ENCODE results near the gene GTF2F2. TPM values are rescaled to one million over a fixed set of nuclear protein-coding genes. Genes with fewer than 3 reads are reported as not detected.

The GTF2F2 gene
- total and polyA plus RNA-seq, 2 donors (not counting 1 experiment from before 2014, with no cell fraction given): 5.9 to 19.6 TPM

DNA sequence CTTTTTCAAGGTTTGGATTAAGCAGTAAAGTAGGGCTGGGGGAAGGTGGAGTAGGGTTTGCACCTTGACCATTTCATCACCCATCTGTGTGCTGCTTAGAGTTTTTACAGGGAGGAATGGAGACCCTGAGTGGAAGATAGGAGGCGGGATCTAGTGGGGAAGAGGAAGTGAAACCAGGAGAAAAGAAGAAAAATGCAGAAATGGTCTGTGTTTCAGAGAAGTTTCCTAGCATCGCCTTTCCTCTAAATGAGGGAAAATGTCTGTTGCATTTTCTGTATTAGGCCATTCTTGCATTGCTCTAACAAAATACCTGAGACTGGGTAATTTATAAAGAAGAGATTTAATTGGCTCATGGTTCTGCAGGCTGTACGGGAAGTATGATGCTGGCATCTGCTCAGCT, 156.6 kb downstream of the GTF2F2 start:
- intact Hi-C loops (cut with micrococcal nuclease): no loop called here
- Histone ChIP-seq H3K27me3 (replicated peaks in 1 of 4; ENCODE audit: control extremely low read depth in 1 of 4, control insufficient read depth in 3 of 4, insufficient read depth in 4 of 4, low read length in 3 of 4) (no peaks in the 10 kb centered on the region), H3K9ac (ENCODE audit: low read length) (no peak overlapping the region), H3K4me2 (replicated peaks; ENCODE audit: low read depth, low read length, poor library complexity, severe bottlenecking) (no peak overlapping the region), H3K79me2 (ENCODE audit: control insufficient read depth, insufficient read depth, low read length) (no peaks in the 10 kb centered on the region), H3K36me3 (replicated peaks in 1 of 2; ENCODE audit: control extremely low read depth in 1 of 2, control insufficient read depth in 1 of 2, extremely low read depth in 1 of 2, insufficient read depth in 2 of 2, low read length in 1 of 2) (peaks cover 0 to 5% of the 10 kb centered on the region in 2 experiments), H3K4me1 (ENCODE audit: control insufficient read depth in 2 of 2, insufficient read depth in 2 of 2, low read length in 2 of 2) (peaks cover 3 to 7% of the 10 kb centered on the region in 2 donors), H3K4me3 (ENCODE audit: control extremely low read depth in 1 of 5, extremely low read depth in 1 of 5, insufficient read depth in 1 of 5, low read depth in 2 of 5, low read length in 4 of 5) (no peak overlapping the region), H3K27ac (ENCODE audit: low read length in 2 of 2) (peak overlapping the region in 1 of 2 donors; percentile 19), H3K9me3 (ENCODE audit: control extremely low read depth in 1 of 3, control insufficient read depth in 2 of 3, insufficient read depth in 1 of 3, low read length in 2 of 3) (no peaks in the 10 kb centered on the region), H2AFZ (ENCODE audit: insufficient read depth, low read depth, low read length, poor library complexity, severe bottlenecking) (no peak overlapping the region), H4K20me1 (ENCODE audit: control insufficient read depth, insufficient read depth, low read length, poor library complexity, severe bottlenecking) (no peaks in the 10 kb centered on the region)
- Mint-ChIP-seq H3K4me1 (peaks cover 14% of the 10 kb centered on the region), H3K9me3 (ENCODE audit: insufficient read depth) (no peaks in the 10 kb centered on the region), H3K4me3 (no peak overlapping the region), H3K27me3 (no peaks in the 10 kb centered on the region), H3K27ac (peak overlapping the region; percentile 78)
- POLR2A ChIA-PET: no interaction called here
- CTCF ChIA-PET: no interaction called here
- 90% methylated on average over 3 of the region's 3 CpGs for WGBS (ENCODE audit: insufficient coverage)
- DNase-seq (peak; percentile 19), ATAC-seq (ENCODE audit: low read depth) (no peak)
- TF ChIP-seq, protein P1, sequence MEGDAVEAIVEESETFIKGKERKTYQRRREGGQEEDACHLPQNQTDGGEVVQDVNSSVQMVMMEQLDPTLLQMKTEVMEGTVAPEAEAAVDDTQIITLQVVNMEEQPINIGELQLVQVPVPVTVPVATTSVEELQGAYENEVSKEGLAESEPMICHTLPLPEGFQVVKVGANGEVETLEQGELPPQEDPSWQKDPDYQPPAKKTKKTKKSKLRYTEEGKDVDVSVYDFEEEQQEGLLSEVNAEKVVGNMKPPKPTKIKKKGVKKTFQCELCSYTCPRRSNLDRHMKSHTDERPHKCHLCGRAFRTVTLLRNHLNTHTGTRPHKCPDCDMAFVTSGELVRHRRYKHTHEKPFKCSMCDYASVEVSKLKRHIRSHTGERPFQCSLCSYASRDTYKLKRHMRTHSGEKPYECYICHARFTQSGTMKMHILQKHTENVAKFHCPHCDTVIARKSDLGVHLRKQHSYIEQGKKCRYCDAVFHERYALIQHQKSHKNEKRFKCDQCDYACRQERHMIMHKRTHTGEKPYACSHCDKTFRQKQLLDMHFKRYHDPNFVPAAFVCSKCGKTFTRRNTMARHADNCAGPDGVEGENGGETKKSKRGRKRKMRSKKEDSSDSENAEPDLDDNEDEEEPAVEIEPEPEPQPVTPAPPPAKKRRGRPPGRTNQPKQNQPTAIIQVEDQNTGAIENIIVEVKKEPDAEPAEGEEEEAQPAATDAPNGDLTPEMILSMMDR (IDR thresholded peaks at IDR 0.05): no peak
- no peak for TF ChIP-seq EZH2 (IDR thresholded peaks at IDR 0.05; ENCODE audit: borderline replicate concordance, insufficient read depth, low read depth, low read length, poor library complexity, severe bottlenecking)

DNA sequence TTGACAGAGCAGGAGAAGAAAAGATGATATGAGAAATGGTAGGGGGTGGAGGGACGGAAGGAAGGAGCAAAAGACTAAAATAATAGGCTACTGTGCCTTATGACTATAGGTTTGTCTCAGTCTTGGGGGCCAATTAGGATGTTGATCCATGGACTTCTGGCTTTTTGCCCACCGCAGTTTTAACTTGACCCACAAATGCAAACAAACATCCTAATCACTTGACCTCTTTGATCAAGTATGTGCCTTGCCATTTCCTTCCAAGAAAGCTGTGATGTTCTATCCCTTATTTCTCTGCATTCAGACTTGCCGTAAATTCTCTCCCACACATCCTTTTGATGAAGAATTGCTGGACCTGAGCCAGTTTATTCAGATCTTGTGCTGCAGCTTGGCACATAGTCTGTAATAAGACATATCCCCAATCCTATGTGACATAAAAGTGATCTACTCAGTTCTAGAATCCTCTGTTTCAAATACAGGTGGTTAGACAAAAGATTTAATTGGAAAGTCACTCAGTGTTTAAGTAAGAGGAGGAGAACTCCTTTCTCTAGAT, 157.9 kb downstream of the GTF2F2 start:
- Histone ChIP-seq H2AFZ (ENCODE audit: insufficient read depth, low read depth, low read length, poor library complexity, severe bottlenecking) (no peak overlapping the region), H3K27me3 (replicated peaks in 1 of 4; ENCODE audit: control extremely low read depth in 1 of 4, control insufficient read depth in 3 of 4, insufficient read depth in 4 of 4, low read length in 3 of 4) (no peaks in the 10 kb centered on the region), H3K4me1 (ENCODE audit: control insufficient read depth in 2 of 2, insufficient read depth in 2 of 2, low read length in 2 of 2) (peaks cover 3 to 7% of the 10 kb centered on the region in 2 donors), H3K9me3 (ENCODE audit: control extremely low read depth in 1 of 3, control insufficient read depth in 2 of 3, insufficient read depth in 1 of 3, low read length in 2 of 3) (no peaks in the 10 kb centered on the region), H3K79me2 (ENCODE audit: control insufficient read depth, insufficient read depth, low read length) (no peaks in the 10 kb centered on the region), H3K4me3 (ENCODE audit: control extremely low read depth in 1 of 5, extremely low read depth in 1 of 5, insufficient read depth in 1 of 5, low read depth in 2 of 5, low read length in 4 of 5) (no peak overlapping the region), H3K27ac (ENCODE audit: low read length in 2 of 2) (no peak overlapping the region), H3K9ac (ENCODE audit: low read length) (no peak overlapping the region), H4K20me1 (ENCODE audit: control insufficient read depth, insufficient read depth, low read length, poor library complexity, severe bottlenecking) (no peaks in the 10 kb centered on the region), H3K36me3 (replicated peaks in 1 of 2; ENCODE audit: control extremely low read depth in 1 of 2, control insufficient read depth in 1 of 2, extremely low read depth in 1 of 2, insufficient read depth in 2 of 2, low read length in 1 of 2) (peaks cover 0 to 7% of the 10 kb centered on the region in 2 experiments), H3K4me2 (replicated peaks; ENCODE audit: low read depth, low read length, poor library complexity, severe bottlenecking) (no peak overlapping the region)
- intact Hi-C loops (cut with micrococcal nuclease): no loop called here
- H3K27ac Mint-ChIP-seq: no peak overlapping the region
- WGBS (ENCODE audit: insufficient coverage): 100% methylated on average over 3 of the region's 3 CpGs
- ChIA-PET CTCF (no interaction called here), POLR2A (no interaction called here)
- ATAC-seq (ENCODE audit: low read depth) (no peak), DNase-seq (no peak)
- no peak overlapping the region for H3K4me3 Mint-ChIP-seq
- no peak for TF ChIP-seq EZH2 (IDR thresholded peaks at IDR 0.05; ENCODE audit: borderline replicate concordance, insufficient read depth, low read depth, low read length, poor library complexity, severe bottlenecking)
- TF ChIP-seq, protein P1 (IDR thresholded peaks at IDR 0.05): no peak
- H3K4me1 Mint-ChIP-seq: peaks cover 14% of the 10 kb centered on the region
- H3K27me3 Mint-ChIP-seq: no peaks in the 10 kb centered on the region
- no peaks in the 10 kb centered on the region for H3K9me3 Mint-ChIP-seq (ENCODE audit: insufficient read depth)
